Endothelial cell of umbilical vein (primary cell): ENCODE measurements around the gene TWF2. TPM values are rescaled to one million over a fixed set of nuclear protein-coding genes. Genes with fewer than 3 reads are reported as not detected.

Source experiments
- BruUV-seq: library from RNA; stranded (reverse); fragments of 400-500 nt; replicated peaks from 2 replicates; lab custom pipeline; 2021; lab: Mats Ljungman, UMichigan
- CTCF ChIA-PET: fragments of 300-600, 350-600 bp; sonication (Branson Sonifier 250); formaldehyde crosslinking; loops from one replicate; lab custom pipeline; 2021; ENCODE audit warnings: antibody characterized with exemption, inconsistent platforms; lab: Charles Lee
- POLR2A ChIA-PET: fragments of 300-600, 350-600 bp; sonication (Branson Sonifier 250); formaldehyde crosslinking; loops from one replicate; lab custom pipeline; 2021; ENCODE audit warnings: antibody characterized with exemption, inconsistent platforms; lab: Charles Lee
- DNase-seq: peaks from one replicate; pipeline ENCODE4 v3.0.0-alpha.2; 2011; ENCODE audit warnings: low read depth, low spot score
- FAIRE-seq: peaks from 2 replicates; lab custom pipeline; 2011; peaks lifted over from hg19 to GRCh38; lab: Jason Lieb, UNC
- H2AFZ ChIP-seq: 2 replicates; pipeline ENCODE4 v1.6.0; 2012; ENCODE audit warnings: low read depth, low read length, control low read depth, inconsistent platforms
- H3K27ac ChIP-seq: 2 replicates; pipeline ENCODE4 v1.5.1; 2011; ENCODE audit warnings: low read depth, mild to moderate bottlenecking, control low read depth, low read length, moderate library complexity; ENCODE audit not compliant: insufficient read depth
- H3K27me3 ChIP-seq, 2 experiments: 2 replicates each; pipeline versions ENCODE4 v1.6.0 to v1.6.1; 2011; ENCODE audit warnings: low read length in 2 of 2, mixed read lengths in 1 of 2; ENCODE audit not compliant: control insufficient read depth in 2 of 2, insufficient read depth in 2 of 2
- H3K36me3 ChIP-seq, 2 experiments: 2 replicates in 1 of 2; 3 replicates in 1 of 2; pipeline ENCODE4 v1.5.1; 2011; ENCODE audit warnings: low read length in 2 of 2, mild to moderate bottlenecking in 1 of 2, moderate library complexity in 1 of 2; ENCODE audit not compliant: control insufficient read depth in 2 of 2, insufficient read depth in 2 of 2; ENCODE audit errors: extremely low read depth in 1 of 2
- H3K4me1 ChIP-seq: 3 replicates; pipeline ENCODE4 v1.5.1; 2011; ENCODE audit warnings: mild to moderate bottlenecking, low read length; ENCODE audit not compliant: control insufficient read depth, insufficient read depth; ENCODE audit errors: extremely low read depth
- H3K4me2 ChIP-seq: 2 replicates; pipeline ENCODE4 v1.6.1; 2011; ENCODE audit warnings: low read length, control low read depth, mixed read lengths; ENCODE audit not compliant: insufficient read depth
- H3K4me3 ChIP-seq, 3 experiments: fragments of 200-600 bp in 1 of 3; sonication (generic), shearing (Covaris generic) in 1 of 3; replicated peaks in 1 of 3; 2 replicates each; pipeline ENCODE4 v1.5.1; 2011 to 2016; ENCODE audit warnings: control low read depth in 3 of 3, low read length in 3 of 3, mild to moderate bottlenecking in 2 of 3, inconsistent platforms in 1 of 3, low read depth in 1 of 3, moderate library complexity in 1 of 3; ENCODE audit not compliant: insufficient read depth in 1 of 3
- H3K79me2 ChIP-seq: 2 replicates; pipeline ENCODE4 v1.6.0; 2012; ENCODE audit warnings: low read length, inconsistent platforms; ENCODE audit not compliant: control insufficient read depth, insufficient read depth
- H3K9ac ChIP-seq: replicated peaks from 2 replicates; pipeline ENCODE3; 2011; ENCODE audit warnings: low read length, control low read depth; ENCODE audit not compliant: insufficient read depth; ENCODE audit errors: extremely low read depth
- H3K9me1 ChIP-seq: replicated peaks from 3 replicates; pipeline ENCODE4 v1.6.0; 2011; ENCODE audit warnings: mild to moderate bottlenecking, low read length; ENCODE audit not compliant: control insufficient read depth, insufficient read depth; ENCODE audit errors: extremely low read depth
- H3K9me3 ChIP-seq: replicated peaks from 2 replicates; pipeline ENCODE4 v1.5.1; 2012; ENCODE audit warnings: low read length, inconsistent platforms; ENCODE audit not compliant: control insufficient read depth, insufficient read depth
- H4K20me1 ChIP-seq: replicated peaks from 2 replicates; pipeline ENCODE3; 2011; ENCODE audit warnings: mild to moderate bottlenecking, low read length; ENCODE audit not compliant: control insufficient read depth, insufficient read depth; ENCODE audit errors: extremely low read depth
- FOS ChIP-seq: IDR thresholded peaks from 2 replicates; pipeline ENCODE4 v1.6.1; 2011; ENCODE audit warnings: mild to moderate bottlenecking, low read length, moderate library complexity, borderline replicate concordance; ENCODE audit not compliant: insufficient read depth
- GATA2 ChIP-seq: IDR thresholded peaks from 2 replicates; pipeline ENCODE4 v1.7.0; 2011; ENCODE audit warnings: low read depth, mild to moderate bottlenecking, moderate library complexity, mixed read lengths, low read length; ENCODE audit not compliant: insufficient read length, insufficient read depth
- JUN ChIP-seq: IDR thresholded peaks from 2 replicates; pipeline ENCODE4 v1.6.1; 2011; ENCODE audit warnings: borderline replicate concordance, low read depth; ENCODE audit not compliant: insufficient read length, insufficient read depth
- MYC ChIP-seq: IDR thresholded peaks from one replicate; pipeline ENCODE4 v1.6.1; 2011; ENCODE audit warnings: mild to moderate bottlenecking, low read depth, low read length
- POLR2AphosphoS5 ChIP-seq: IDR thresholded peaks from 2 replicates; pipeline ENCODE4 v1.6.1; 2012; ENCODE audit warnings: low read depth, mild to moderate bottlenecking, control low read depth, low read length, moderate library complexity; ENCODE audit not compliant: insufficient read depth
- dilution Hi-C: fragments of 300-500 bp; cut with MboI; formaldehyde crosslinking; loops from one replicate; pipeline ENCODE4 v1.15.0; 2019; ENCODE audit warnings: low sequenced_read_pairs; ENCODE audit not compliant: extremely low pct_ligation_motif_present
- intact Hi-C: fragments of 100-400 bp; cut with micrococcal nuclease; formaldehyde crosslinking; loops from one replicate; pipeline ENCODE4 v1.10.0; 2022
- polyA plus RNA-seq, 4 experiments: library from polyadenylated mRNA; depleted of rRNA in 3 of 4; stranded (reverse) in 3 of 4; unstranded in 1 of 4; fragments of >200 nt; gene quantifications; 2 replicates each; pipeline versions ENCODE4 v1.2.1 to v1.2.3, GENCODE V29; 2011 to 2012; ENCODE audit warnings: missing spikeins in 1 of 4
- total RNA-seq: library from RNA; stranded (reverse); gene quantifications from 2 replicates; pipeline ENCODE4 v1.2.3, GENCODE V29; 2021
- TF ChIP-seq, protein P1 (sequence below): IDR thresholded peaks from 2 replicates; pipeline ENCODE4 v1.6.1; 2011; ENCODE audit not compliant: insufficient read depth, insufficient read length
- TF ChIP-seq, protein P2 (sequence below), 2 donors: IDR thresholded peaks; 1 replicate in 1 of 2; 2 replicates in 1 of 2; pipeline ENCODE4 v1.5.1; 2011; ENCODE audit warnings: low read length in 2 of 2, mild to moderate bottlenecking in 2 of 2, moderate library complexity in 2 of 2, control low read depth in 1 of 2, inconsistent platforms in 1 of 2, low read depth in 1 of 2; ENCODE audit not compliant: insufficient read depth in 1 of 2; ENCODE audit errors: extremely low read depth in 1 of 2

The TWF2 gene
- total and polyA plus RNA-seq, 2 donors (not counting 3 experiments of a cell fraction or from before 2014, with no cell fraction given), result 82.9 to 134 TPM

DNA sequence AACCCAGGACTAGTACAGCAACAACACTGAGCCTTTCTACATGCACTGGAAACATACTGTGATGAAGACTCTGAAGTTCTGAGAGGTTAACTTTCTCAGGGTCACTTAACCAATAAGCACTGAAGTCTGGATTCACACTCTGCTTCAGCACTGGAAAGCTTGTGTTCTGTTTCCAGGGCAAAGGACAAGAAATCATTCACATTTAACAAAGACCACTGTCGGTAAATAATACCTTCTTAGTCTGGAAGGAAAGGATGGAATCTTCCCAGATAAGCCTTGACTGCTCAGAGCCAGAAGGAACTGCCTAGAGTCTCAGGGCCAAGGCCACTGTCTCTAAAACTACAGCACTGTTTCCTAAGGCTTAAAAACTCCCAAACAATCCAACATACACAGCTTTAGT lies 44.3 kb upstream of the TWF2 start:
- Histone ChIP-seq H3K4me3 (no peak overlapping the region), H3K4me1 (peaks cover 21% of the 10 kb centered on the region), H3K9me1 (no peaks in the 10 kb centered on the region), H3K4me2 (no peak overlapping the region), H3K79me2 (no peaks in the 10 kb centered on the region), H3K27me3 (no peaks in the 10 kb centered on the region), H2AFZ (no peak overlapping the region), H3K9ac (no peak overlapping the region), H3K9me3 (no peaks in the 10 kb centered on the region), H4K20me1 (no peaks in the 10 kb centered on the region), H3K36me3 (no peaks in the 10 kb centered on the region), H3K27ac (no peak overlapping the region)
- intact Hi-C loops (no loop called here), dilution Hi-C loops (no loop called here)
- ChIA-PET CTCF (interaction anchor here (0.8 to 2.0 kb wide), 5 partner anchors 43 to 129 kb away, joined by 3 to 7 read pairs (median 5); no protein-coding TSS in a partner anchor), POLR2A (no interaction called here)
- DNase-seq, result no peak
- no peak for FAIRE-seq
- BruUV-seq, result no TSS peak
- TF ChIP-seq FOS, result no peak
- TF ChIP-seq POLR2AphosphoS5, result no peak

DNA sequence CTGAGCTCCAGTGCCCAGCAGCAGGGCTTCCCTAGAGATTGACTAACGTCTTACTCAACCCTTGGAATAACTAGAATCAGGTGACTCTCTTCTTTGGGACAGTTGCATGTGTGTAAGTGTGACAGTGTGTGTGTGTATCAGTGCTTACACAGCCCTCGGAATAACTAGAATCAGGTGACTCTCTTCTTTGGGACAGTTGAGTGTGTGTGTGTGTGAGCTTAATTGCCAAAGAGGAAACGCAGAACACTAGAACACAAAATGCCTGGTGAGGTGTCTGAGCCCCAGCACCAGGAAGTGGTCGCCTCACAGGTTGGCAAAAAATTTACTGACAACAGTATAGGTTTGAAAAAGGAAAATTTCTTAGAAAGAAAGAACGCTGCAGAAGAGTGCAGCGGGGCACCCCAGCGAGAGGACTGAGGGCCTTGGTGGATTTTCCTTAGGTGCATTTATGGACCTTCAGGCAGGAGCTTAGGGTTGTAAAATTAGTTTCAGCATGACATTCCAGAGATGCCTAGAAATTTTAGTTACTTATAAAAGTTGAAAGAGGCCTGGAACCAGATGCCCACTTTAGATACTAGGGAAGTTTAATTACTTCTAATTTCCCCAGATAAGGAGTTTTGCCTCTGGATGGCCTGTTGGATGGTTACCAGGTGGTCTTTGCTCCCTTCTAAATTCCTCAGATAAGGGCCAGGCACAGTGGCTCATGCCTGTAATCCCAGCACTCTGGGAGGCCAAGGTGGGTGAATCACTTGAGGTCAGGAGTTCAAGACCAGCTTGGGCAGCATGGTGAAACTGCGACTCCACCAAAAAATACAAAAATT lies 43.2 kb upstream of the TWF2 start:
- no peak for DNase-seq
- H3K4me2 ChIP-seq, result no peak overlapping the region
- peaks cover 21% of the 10 kb centered on the region for H3K4me1 ChIP-seq
- H3K36me3 ChIP-seq, result no peaks in the 10 kb centered on the region
- no peaks in the 10 kb centered on the region for H3K27me3 ChIP-seq
- no peak overlapping the region for H3K4me3 ChIP-seq
- intact Hi-C loops (no loop called here), dilution Hi-C loops (no loop called here)
- H3K9me1 ChIP-seq, result no peaks in the 10 kb centered on the region
- POLR2A ChIA-PET, result no interaction called here
- no peak for FAIRE-seq
- BruUV-seq, result no TSS peak
- H2AFZ ChIP-seq, result no peak overlapping the region
- no peaks in the 10 kb centered on the region for H3K9me3 ChIP-seq
- H3K27ac ChIP-seq, result no peak overlapping the region
- H3K79me2 ChIP-seq, result peaks cover 10% of the 10 kb centered on the region
- H3K9ac ChIP-seq, result no peak overlapping the region
- H4K20me1 ChIP-seq, result no peaks in the 10 kb centered on the region
- CTCF ChIA-PET, result interaction anchor here (1.2 to 2.0 kb wide), 3 partner anchors 13 to 57 kb away, joined by 4 to 7 read pairs (median 4); no protein-coding TSS in a partner anchor
- TF ChIP-seq POLR2AphosphoS5 (no peak), MYC (no peak), FOS (no peak), JUN (no peak), GATA2 (no peak)
- TF ChIP-seq, protein P1, sequence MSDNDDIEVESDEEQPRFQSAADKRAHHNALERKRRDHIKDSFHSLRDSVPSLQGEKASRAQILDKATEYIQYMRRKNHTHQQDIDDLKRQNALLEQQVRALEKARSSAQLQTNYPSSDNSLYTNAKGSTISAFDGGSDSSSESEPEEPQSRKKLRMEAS, result no peak
- TF ChIP-seq, protein P2, sequence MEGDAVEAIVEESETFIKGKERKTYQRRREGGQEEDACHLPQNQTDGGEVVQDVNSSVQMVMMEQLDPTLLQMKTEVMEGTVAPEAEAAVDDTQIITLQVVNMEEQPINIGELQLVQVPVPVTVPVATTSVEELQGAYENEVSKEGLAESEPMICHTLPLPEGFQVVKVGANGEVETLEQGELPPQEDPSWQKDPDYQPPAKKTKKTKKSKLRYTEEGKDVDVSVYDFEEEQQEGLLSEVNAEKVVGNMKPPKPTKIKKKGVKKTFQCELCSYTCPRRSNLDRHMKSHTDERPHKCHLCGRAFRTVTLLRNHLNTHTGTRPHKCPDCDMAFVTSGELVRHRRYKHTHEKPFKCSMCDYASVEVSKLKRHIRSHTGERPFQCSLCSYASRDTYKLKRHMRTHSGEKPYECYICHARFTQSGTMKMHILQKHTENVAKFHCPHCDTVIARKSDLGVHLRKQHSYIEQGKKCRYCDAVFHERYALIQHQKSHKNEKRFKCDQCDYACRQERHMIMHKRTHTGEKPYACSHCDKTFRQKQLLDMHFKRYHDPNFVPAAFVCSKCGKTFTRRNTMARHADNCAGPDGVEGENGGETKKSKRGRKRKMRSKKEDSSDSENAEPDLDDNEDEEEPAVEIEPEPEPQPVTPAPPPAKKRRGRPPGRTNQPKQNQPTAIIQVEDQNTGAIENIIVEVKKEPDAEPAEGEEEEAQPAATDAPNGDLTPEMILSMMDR (IDR thresholded peaks at IDR 0.05; ENCODE audit: extremely low read depth in 1 of 2, insufficient read depth in 1 of 2, low read depth in 1 of 2, low read length in 2 of 2), result no peak
